GM12878 (cell line): ENCODE results near the gene CNTN2. TPM values are rescaled to one million over a fixed set of nuclear protein-coding genes. Genes with fewer than 3 reads are reported as not detected.

Source experiments
- ATAC-seq: fragments of 200-7000 bp; cut with Tn5 transposase; 3 replicates; pipeline ENCODE4 v1.9.1; 2020; ENCODE audit warnings: mild to moderate bottlenecking, moderate library complexity
- BruUV-seq: library from RNA; stranded (reverse); fragments of 400-500 nt; replicated peaks from 2 replicates; lab custom pipeline; 2021; lab: Mats Ljungman, UMichigan
- CTCF ChIA-PET: fragments of 300-600 bp; sonication (Branson Sonifier 250); formaldehyde crosslinking; extraction: SDS; loops from one replicate; lab custom pipeline; 2021; ENCODE audit warnings: inconsistent platforms; lab: Yijun Ruan, JAX
- POLR2A ChIA-PET: fragments of 350-600 bp; formaldehyde crosslinking; extraction: SDS; loops from one replicate; lab custom pipeline; 2021; ENCODE audit warnings: inconsistent platforms; lab: Charles Lee
- RAD21 ChIA-PET: fragments of 300-600 bp; sonication (Branson Sonifier 250); formaldehyde crosslinking; loops from one replicate; lab custom pipeline; 2023; ENCODE audit warnings: antibody characterized with exemption; ENCODE audit not compliant: unreplicated experiment; lab: Charles Lee
- SMC1A ChIA-PET: fragments of 300-600 bp; sonication (Branson Sonifier 250); formaldehyde crosslinking; loops from one replicate; lab custom pipeline; 2023; ENCODE audit not compliant: unreplicated experiment, uncharacterized antibody; lab: Charles Lee
- DNase-seq: peaks from one replicate; pipeline ENCODE4 v3.0.0-alpha.2; 2011; ENCODE audit warnings: low read depth, low spot score
- FAIRE-seq: peaks from 3 replicates; lab custom pipeline; 2011; peaks lifted over from hg19 to GRCh38; lab: Jason Lieb, UNC
- H2AFZ ChIP-seq: 2 replicates; pipeline ENCODE4 v1.6.0; 2011; ENCODE audit warnings: low read depth, low read length, control low read depth; ENCODE audit not compliant: control insufficient read depth
- H3K27ac ChIP-seq: 2 replicates; pipeline ENCODE4 v1.5.1; 2011; ENCODE audit warnings: control low read depth; ENCODE audit not compliant: control insufficient read depth, insufficient read depth
- H3K27me3 ChIP-seq, 2 experiments: replicated peaks in 1 of 2; 2 replicates each; pipeline versions ENCODE4 v1.6.0 to v1.6.1; 2011; ENCODE audit warnings: low read length in 1 of 2; ENCODE audit not compliant: control insufficient read depth in 2 of 2, insufficient read depth in 2 of 2
- H3K36me3 ChIP-seq, 2 experiments: 2 replicates each; pipeline ENCODE4 v1.5.1; 2011; ENCODE audit warnings: low read length in 1 of 2; ENCODE audit not compliant: control insufficient read depth in 2 of 2, insufficient read depth in 2 of 2
- H3K4me1 ChIP-seq: 2 replicates; pipeline ENCODE4 v1.6.1; 2011; ENCODE audit warnings: mild to moderate bottlenecking, low read length, moderate library complexity, mixed read lengths; ENCODE audit not compliant: control insufficient read depth, insufficient read depth
- H3K4me2 ChIP-seq: 2 replicates; pipeline ENCODE4 v1.6.0; 2011; ENCODE audit warnings: control low read depth; ENCODE audit not compliant: control insufficient read depth, insufficient read depth
- H3K4me3 ChIP-seq: fragments of 200-600 bp; sonication (generic); 2 replicates; pipeline ENCODE4 v1.5.1; 2016
- H3K79me2 ChIP-seq: 2 replicates; pipeline ENCODE4 v1.6.0; 2011; ENCODE audit warnings: low read length; ENCODE audit not compliant: control insufficient read depth, insufficient read depth
- H3K9ac ChIP-seq: 2 replicates; pipeline ENCODE4 v1.8.0; 2011; ENCODE audit warnings: low read length, control low read depth, mixed read lengths; ENCODE audit not compliant: control insufficient read depth, insufficient read depth
- H3K9me3 ChIP-seq: replicated peaks from 3 replicates; pipeline ENCODE4 v1.5.1; 2011; ENCODE audit warnings: mild to moderate bottlenecking, low read length; ENCODE audit not compliant: control insufficient read depth, insufficient read depth
- H4K20me1 ChIP-seq: 2 replicates; pipeline ENCODE4 v1.6.0; 2011; ENCODE audit not compliant: control insufficient read depth, insufficient read depth
- ATF7 ChIP-seq: fragments of 450-650 bp; IDR thresholded peaks from 2 replicates; pipeline ENCODE4 v1.6.1; 2016; ENCODE audit warnings: low read depth, mild to moderate bottlenecking
- BHLHE40 ChIP-seq, 2 experiments: fragments of 450-650 bp in 1 of 2; IDR thresholded peaks; 2 replicates each; pipeline ENCODE4 v1.6.1; 2011 to 2017; ENCODE audit warnings: low read depth in 2 of 2, borderline replicate concordance in 1 of 2, improper control_type of control experiment in 1 of 2, low read length in 1 of 2, mild to moderate bottlenecking in 1 of 2
- BRCA1 ChIP-seq: IDR thresholded peaks from 2 replicates; pipeline ENCODE4 v1.6.1; 2011; ENCODE audit warnings: low read depth, low read length, improper control_type of control experiment
- CBX5 ChIP-seq: sonication (generic); IDR thresholded peaks from 2 replicates; pipeline ENCODE4 v1.6.1; 2016; ENCODE audit warnings: low read depth, moderate library complexity, mild to moderate bottlenecking, inconsistent platforms
- FOXK2 ChIP-seq: fragments of 450-650 bp; IDR thresholded peaks from 2 replicates; pipeline ENCODE4 v1.6.1; 2017; ENCODE audit warnings: mild to moderate bottlenecking, moderate library complexity
- IKZF1 ChIP-seq: fragments of 450-650 bp; conservative IDR thresholded peaks from 2 replicates; pipeline ENCODE4 v1.6.1; 2017; ENCODE audit warnings: antibody characterized with exemption, mild to moderate bottlenecking
- MEF2B ChIP-seq: fragments of 450-650 bp; IDR thresholded peaks from 2 replicates; pipeline ENCODE4 v1.6.1; 2018; ENCODE audit warnings: mild to moderate bottlenecking, moderate library complexity; ENCODE audit not compliant: partially characterized antibody, poor library complexity, severe bottlenecking
- MYB ChIP-seq: fragments of 150-350 bp; IDR thresholded peaks from 2 replicates; pipeline ENCODE4 v1.6.1; 2014; ENCODE audit warnings: mild to moderate bottlenecking, low read depth, low read length, borderline replicate concordance
- RBBP5 ChIP-seq: fragments of 200-600 bp; sonication (generic); conservative IDR thresholded peaks from 2 replicates; pipeline ENCODE4 v1.6.1; 2016
- REST ChIP-seq: IDR thresholded peaks from 2 replicates; pipeline ENCODE4 v1.6.1; 2012; ENCODE audit warnings: mild to moderate bottlenecking, low read depth, low read length
- SREBF1 ChIP-seq: IDR thresholded peaks from 2 replicates; pipeline ENCODE4 v1.6.1; 2012; ENCODE audit warnings: mild to moderate bottlenecking, low read length
- SUPT20H ChIP-seq: IDR thresholded peaks from 2 replicates; pipeline ENCODE4 v1.6.1; 2011; ENCODE audit warnings: low read depth, mild to moderate bottlenecking, low read length, moderate library complexity, borderline replicate concordance; ENCODE audit not compliant: control insufficient read depth
- TARDBP ChIP-seq: IDR thresholded peaks from 2 replicates; pipeline ENCODE4 v1.6.1; 2016; ENCODE audit warnings: borderline replicate concordance
- TCF12 ChIP-seq: IDR thresholded peaks from 2 replicates; pipeline ENCODE4 v1.6.1; 2011; ENCODE audit warnings: low read depth, mild to moderate bottlenecking, low read length
- TCF7 ChIP-seq: IDR thresholded peaks from 2 replicates; pipeline ENCODE4 v1.6.1; 2014; ENCODE audit warnings: antibody characterized with exemption, borderline replicate concordance
- YBX1 ChIP-seq: fragments of 450-650 bp; IDR thresholded peaks from 2 replicates; pipeline ENCODE4 v1.6.1; 2016; ENCODE audit warnings: antibody characterized with exemption
- WGBS: methylation state at CpG from one replicate; pipeline ENCODE4 v1.1.6; 2016; ENCODE audit warnings: low lambda C conversion rate; ENCODE audit not compliant: insufficient replicate concordance, insufficient coverage; ENCODE audit errors: missing lambda C conversion rate; 5-methylcytosine and 5-hydroxymethylcytosine counted together
- in situ Hi-C: fragments of 300-500 bp; cut with MboI; formaldehyde crosslinking; loops from 9 replicates; pipeline ENCODE4 v1.14.3; 2018; ENCODE audit warnings: mixed read lengths
- intact Hi-C: fragments of 100-400 bp; cut with micrococcal nuclease; formaldehyde crosslinking; loops from one replicate; pipeline ENCODE4 v1.14.2; 2022; ENCODE audit not compliant: unreplicated experiment
- polyA plus RNA-seq, 11 experiments: library from polyadenylated mRNA; depleted of rRNA in 4 of 11; unstranded in 6 of 11; stranded (reverse) in 5 of 11; fragments of >200 nt; fragmentation: Nextera tagmentation in 4 of 11; fragmentation: Illumina TruSeq in 1 of 11; extraction: Ambion mirVana in 4 of 11; extraction: Trizol in 1 of 11; gene quantifications; 1 replicate in 1 of 11; 2 replicates in 10 of 11; pipeline versions ENCODE4 v1.2.1 to v1.2.3, GENCODE V29; 2011 to 2016; ENCODE audit warnings: inconsistent platforms in 2 of 11, missing spikeins in 2 of 11, low read depth in 1 of 11
- total RNA-seq, 4 experiments: library from RNA; depleted of rRNA in 3 of 4; stranded (reverse); fragments of >200 nt in 3 of 4; fragmentation: Illumina TruSeq in 1 of 4; extraction: Trizol in 1 of 4; gene quantifications; 2 replicates each; pipeline versions ENCODE4 v1.2.1 to v1.2.3, GENCODE V29; 2013 to 2021

Gene CNTN2
- total and polyA plus RNA-seq, 10 of the 15 experiments (the other 5 are each of a cell fraction or from before 2014, with no cell fraction given): 0.03 TPM; not detected in 9

DNA sequence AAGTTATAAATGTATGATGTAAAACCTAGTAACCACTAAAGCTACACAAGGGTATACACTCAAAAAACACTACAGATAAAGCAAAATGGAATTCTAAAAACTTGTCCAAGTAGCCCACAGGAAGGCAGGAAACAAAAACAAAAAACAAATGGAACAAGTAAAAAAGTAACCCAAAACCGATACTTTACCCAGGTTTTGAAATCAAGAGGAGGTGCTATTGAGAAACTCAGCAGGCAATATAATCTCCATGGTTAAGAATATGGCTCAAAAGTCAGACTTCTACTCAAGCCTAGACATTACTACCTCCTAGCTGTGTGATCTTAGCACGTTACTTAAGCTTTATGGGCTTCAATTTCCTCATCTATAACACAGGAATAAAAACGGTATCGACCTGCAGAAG lies 65.5 kb downstream of the CNTN2 start:
- ChIA-PET POLR2A (interaction anchor here (1.7 kb wide), 1 partner anchor 13 kb away, joined by 5 read pairs; the partner anchor contains the start of gene RBBP5), RAD21 (no interaction called here), CTCF (interaction anchor here (1.4 to 2.8 kb wide), 3 partner anchors 13 to 120 kb away, joined by 3 to 13 read pairs (median 10); partner anchors contain the start of genes RBBP5 and TMCC2), SMC1A (interaction anchor here (1.4 kb wide), 1 partner anchor 33 kb away, joined by 7 read pairs; no protein-coding TSS in a partner anchor)
- H4K20me1 ChIP-seq: no peaks in the 10 kb centered on the region
- no TSS peak for BruUV-seq
- no peaks in the 10 kb centered on the region for H3K79me2 ChIP-seq
- WGBS: 84% methylated on average over 4 of the region's 4 CpGs
- H3K4me3 ChIP-seq: no peak overlapping the region
- FAIRE-seq (no peak), ATAC-seq (no peak), DNase-seq (no peak)
- H3K36me3 ChIP-seq: peaks cover 4 to 7% of the 10 kb centered on the region in 2 experiments
- intact Hi-C loops: no loop called here
- no peak overlapping the region for H3K4me2 ChIP-seq
- H2AFZ ChIP-seq: no peak overlapping the region
- H3K9ac ChIP-seq: no peak overlapping the region
- no peak overlapping the region for H3K27ac ChIP-seq
- no peaks in the 10 kb centered on the region for H3K9me3 ChIP-seq
- H3K4me1 ChIP-seq: no peaks in the 10 kb centered on the region
- in situ Hi-C loops: no loop called here
- H3K27me3 ChIP-seq: no peaks in the 10 kb centered on the region
- TF ChIP-seq RBBP5 (no peak), SUPT20H (no peak), MYB (no peak), FOXK2 (no peak), REST (no peak), TARDBP (no peak), TCF7 (no peak), TCF12 (no peak), MEF2B (no peak), BRCA1 (no peak), BHLHE40 (IDR thresholded peaks at IDR 0.05; ENCODE audit: borderline replicate concordance in 1 of 2, low read depth in 2 of 2, low read length in 1 of 2) (no peak), IKZF1 (no peak), CBX5 (no peak), ATF7 (no peak), SREBF1 (no peak), YBX1 (no peak)
